Subcutaneous adipose tissue (tissue), 4 donors: ENCODE measurements around the gene PPIA. TPM values are rescaled to one million over a fixed set of nuclear protein-coding genes. Genes with fewer than 3 reads are reported as not detected.

Experiments used
- total RNA-seq, 4 donors: library from RNA; depleted of rRNA; stranded (reverse); fragments of >200 nt; gene quantifications; one replicate each; pipeline ENCODE4 v1.1.0, GENCODE V29; 2016
- TF ChIP-seq, protein P1 (sequence below): fragments of 450-650 bp; IDR thresholded peaks from one replicate; pipeline ENCODE4 v1.5.1; 2016; ENCODE audit warnings: low read depth, mild to moderate bottlenecking, control low read depth, antibody characterized with exemption, moderate library complexity

PPIA gene
- total RNA-seq, 4 donors from 2014 or later, result 921 to 1,568 (median 1,276) TPM

DNA sequence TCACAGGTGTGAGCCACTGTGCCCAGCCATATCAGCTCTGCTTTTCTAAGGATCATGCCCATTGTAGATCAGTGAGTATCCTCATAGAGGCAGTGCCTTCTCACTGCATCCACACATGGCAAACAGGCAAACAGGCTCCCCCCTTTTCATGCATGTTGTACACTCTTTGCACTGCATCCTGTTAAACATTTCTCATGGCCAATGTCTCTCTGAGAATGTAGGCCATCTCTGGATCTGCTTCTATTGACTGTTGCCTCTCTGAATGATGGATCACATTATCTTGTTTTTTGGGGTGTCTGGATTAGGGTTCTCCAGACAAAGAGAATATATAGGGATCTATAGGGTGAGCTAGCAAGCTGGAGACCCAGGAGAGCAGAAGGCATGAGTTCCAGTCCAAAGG, 13.1 kb upstream of the PPIA start:
- TF ChIP-seq, protein P1, sequence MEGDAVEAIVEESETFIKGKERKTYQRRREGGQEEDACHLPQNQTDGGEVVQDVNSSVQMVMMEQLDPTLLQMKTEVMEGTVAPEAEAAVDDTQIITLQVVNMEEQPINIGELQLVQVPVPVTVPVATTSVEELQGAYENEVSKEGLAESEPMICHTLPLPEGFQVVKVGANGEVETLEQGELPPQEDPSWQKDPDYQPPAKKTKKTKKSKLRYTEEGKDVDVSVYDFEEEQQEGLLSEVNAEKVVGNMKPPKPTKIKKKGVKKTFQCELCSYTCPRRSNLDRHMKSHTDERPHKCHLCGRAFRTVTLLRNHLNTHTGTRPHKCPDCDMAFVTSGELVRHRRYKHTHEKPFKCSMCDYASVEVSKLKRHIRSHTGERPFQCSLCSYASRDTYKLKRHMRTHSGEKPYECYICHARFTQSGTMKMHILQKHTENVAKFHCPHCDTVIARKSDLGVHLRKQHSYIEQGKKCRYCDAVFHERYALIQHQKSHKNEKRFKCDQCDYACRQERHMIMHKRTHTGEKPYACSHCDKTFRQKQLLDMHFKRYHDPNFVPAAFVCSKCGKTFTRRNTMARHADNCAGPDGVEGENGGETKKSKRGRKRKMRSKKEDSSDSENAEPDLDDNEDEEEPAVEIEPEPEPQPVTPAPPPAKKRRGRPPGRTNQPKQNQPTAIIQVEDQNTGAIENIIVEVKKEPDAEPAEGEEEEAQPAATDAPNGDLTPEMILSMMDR, result no peak

DNA sequence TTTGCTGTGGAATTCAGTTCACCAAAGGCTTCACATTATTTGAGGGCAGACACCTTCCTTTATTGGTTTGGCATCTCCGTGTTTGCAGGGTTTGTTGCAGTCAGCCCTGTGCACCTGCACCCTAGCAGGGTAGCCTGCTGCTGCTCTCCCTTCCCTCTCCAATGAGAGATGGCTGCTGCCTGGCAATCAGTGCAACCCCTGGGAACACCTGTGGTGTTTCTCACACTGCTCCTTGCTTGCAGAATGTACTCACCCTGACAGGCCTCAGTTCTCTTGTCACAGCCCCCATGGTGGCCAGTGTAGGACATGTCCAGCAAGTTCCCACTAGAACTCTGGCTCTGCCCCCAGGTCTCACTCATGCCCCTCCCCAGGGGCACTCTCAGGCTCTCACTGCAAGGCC, 12.1 kb upstream of the PPIA start:
- TF ChIP-seq, protein P1, result no peak

DNA sequence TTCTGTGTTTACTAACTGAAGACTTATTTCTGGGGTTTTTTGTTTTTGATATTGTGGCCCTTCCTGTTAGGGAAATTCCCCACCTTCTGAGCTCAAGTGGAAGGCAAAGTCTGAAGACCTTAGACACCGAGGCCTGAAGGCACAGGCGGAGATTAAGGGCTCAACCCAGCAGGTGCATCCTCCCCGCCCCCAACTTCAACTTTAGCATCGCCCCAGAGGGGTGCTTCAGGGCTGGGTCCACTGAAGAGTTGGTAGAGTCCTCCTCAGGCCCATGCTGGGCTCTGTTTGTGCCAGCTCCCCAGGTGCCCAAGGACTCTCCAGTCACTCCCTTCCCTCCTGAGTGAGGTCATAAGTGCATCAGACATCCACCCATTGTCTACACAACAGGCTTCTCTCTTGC, 9.4 kb upstream of the PPIA start:
- TF ChIP-seq, protein P1, result no peak

DNA sequence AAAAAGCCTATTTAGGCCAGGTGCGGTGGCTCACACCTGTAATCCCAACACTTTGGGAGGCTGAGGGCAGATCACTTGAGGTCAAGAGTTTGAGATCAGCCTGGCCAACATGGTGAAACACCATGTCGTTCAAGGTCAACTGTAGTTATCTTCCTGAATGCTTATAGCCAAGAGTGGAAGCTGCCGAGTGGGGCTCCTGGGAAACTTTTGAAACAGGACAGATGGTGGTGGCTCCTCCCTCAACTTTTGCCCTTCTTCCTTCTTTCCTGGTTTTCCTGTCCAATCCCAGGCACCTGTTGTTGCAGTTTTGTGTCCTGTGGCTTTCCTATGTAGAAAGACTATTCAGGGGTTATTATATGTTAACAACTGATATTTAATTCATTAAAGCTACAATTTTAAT, 8.7 kb upstream of the PPIA start:
- TF ChIP-seq, protein P1, result no peak

DNA sequence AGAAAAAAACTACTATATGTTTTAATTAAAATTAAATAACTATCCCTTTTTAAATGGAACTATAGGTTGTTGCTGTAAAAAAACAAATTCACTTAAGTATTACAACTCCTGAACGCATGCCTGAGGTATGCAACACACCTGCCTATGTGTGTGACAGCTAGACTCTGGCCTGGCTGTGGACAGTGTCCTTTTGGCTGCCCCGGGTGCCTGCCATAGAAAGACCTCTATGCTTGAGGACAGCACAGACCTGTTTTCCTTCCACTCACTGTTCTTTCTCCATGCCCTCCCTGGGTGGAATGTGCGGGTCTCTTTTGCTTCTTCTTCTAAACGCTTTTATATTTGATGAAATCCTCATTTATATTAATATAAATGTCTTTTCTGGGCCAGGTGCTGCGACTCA, 6.5 kb upstream of the PPIA start:
- TF ChIP-seq, protein P1, result no peak

DNA sequence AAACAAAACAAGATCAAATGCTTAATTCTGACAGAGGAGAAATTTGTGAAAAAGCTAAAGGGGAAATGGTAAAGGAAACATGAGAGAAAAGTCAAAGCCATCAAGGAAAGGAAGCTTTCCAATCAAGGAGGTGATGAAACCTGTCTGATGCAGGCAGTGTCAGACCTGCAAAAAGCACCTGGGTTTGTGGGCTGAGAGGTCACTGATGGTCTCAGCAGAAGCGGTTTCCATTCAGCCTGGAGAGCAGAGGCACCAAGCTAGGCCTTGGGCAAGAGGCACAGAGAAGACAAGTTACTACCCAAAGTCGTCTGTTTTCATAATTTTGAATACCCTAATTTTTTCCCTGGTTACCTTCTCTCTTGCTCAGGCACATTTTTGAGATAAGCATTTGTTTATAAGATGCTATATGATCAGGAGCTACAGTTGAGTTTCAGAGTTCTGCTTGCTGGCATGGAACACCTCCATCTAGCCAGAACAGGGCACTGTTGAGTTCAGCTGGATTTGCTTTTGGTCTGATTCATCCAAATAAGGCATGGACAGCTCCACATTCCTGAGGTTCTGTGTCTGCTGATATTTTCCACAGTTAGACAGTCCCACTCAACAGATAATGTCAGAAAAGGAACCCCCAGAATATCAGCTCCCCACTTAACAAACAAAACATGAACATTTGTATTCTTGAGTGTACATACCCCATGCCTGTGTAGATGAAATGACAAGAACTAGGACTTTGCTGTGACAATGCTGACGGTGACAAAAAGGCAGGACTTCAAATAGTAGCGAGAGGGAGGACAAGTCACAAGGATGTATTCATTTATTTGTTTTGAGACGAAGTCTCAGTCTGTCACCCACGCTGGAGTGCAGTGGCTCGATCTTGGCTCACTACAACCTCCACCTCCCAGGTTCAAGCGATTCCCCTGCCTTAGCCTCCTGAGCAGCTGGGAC, 4.9 kb upstream of the PPIA start:
- TF ChIP-seq, protein P1, result no peak

DNA sequence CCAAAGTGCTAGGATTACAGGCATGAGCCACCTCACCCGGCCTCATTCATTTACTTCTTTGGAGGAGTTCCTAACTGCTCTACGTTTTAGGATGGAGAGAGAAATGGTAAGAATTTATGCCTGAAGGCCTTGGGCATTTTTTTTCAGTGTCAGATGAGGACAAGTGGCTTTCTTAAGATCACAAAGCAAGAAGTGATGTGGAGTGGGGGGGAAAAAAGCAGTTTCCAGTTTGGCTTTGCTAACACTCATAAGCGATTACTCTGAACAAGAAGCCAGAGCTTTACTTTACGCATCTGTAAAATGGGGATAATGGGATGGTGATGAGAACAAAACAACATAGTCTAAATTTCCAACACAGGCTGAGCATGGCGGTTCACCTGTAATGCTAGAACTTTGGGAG, 2.6 kb upstream of the PPIA start:
- TF ChIP-seq, protein P1, result no peak
